GM18868 (cell line): ENCODE results near the gene ADAP1.
"Not testable (repeated sequence)": the region's sequence is repeated elsewhere in the genome, so short reads cannot be mapped to it uniquely, and the experiment has no call there.

ENCODE experiments used
- ATAC-seq: cut with Tn5 transposase; IDR thresholded peaks from one replicate; pipeline ENCODE4 v1.9.1; 2021; ENCODE audit warnings: mild to moderate bottlenecking, moderate library complexity; ENCODE audit not compliant: unreplicated experiment

ADAP1 gene

DNA sequence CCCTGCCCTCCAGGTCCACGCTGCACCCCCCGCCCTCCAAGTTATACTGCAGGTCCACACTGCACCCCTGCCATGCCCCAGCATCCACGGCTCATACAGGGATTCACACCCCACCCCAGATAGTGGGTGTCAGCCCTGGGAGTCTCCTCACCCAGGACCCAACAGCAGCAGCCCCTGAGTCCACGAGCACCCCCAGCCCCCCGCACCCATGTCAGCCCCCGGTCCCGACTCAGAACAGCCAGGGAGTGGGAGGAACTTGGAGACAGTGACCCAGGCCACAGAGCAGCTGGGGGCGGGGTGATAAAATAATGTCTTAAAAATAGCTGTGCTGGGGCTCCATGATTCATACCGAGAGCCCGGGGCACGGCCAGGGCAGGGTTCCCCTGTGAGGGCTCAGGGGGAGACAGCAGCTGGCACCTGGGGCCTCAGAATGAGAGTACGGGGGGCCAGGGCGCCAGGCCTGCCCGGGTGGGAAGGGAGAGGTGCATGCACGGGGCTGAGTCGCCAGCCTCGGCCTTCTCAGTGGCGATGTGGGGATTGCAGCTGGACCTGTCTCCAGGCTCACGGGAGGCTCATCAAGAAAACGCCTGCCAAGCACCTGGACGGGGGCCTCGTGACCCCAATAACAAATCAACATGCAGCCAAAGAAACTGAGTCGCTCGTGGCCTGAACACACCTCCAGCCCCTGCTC lies 29.8 kb downstream of the ADAP1 start:
- ATAC-seq: peak; percentile 53

DNA sequence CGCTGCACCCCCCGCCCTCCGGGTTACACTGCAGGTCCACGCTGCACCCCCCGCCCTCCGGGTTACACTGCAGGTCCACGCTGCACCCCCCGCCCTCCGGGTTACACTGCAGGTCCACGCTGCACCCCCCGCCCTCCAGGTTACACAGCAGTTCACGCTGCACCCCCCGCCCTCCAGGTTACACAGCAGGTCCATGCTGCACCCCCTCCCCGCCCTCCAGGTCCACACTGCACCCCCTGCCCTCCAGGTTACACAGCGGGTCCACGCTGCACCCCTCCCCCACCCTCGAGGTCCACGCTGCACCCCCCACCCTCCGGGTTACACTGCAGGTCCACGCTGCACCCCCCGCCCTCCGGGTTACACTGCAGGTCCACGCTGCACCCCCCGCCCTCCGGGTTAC lies 30.4 kb downstream of the ADAP1 start:
- not testable (repeated sequence) for ATAC-seq

DNA sequence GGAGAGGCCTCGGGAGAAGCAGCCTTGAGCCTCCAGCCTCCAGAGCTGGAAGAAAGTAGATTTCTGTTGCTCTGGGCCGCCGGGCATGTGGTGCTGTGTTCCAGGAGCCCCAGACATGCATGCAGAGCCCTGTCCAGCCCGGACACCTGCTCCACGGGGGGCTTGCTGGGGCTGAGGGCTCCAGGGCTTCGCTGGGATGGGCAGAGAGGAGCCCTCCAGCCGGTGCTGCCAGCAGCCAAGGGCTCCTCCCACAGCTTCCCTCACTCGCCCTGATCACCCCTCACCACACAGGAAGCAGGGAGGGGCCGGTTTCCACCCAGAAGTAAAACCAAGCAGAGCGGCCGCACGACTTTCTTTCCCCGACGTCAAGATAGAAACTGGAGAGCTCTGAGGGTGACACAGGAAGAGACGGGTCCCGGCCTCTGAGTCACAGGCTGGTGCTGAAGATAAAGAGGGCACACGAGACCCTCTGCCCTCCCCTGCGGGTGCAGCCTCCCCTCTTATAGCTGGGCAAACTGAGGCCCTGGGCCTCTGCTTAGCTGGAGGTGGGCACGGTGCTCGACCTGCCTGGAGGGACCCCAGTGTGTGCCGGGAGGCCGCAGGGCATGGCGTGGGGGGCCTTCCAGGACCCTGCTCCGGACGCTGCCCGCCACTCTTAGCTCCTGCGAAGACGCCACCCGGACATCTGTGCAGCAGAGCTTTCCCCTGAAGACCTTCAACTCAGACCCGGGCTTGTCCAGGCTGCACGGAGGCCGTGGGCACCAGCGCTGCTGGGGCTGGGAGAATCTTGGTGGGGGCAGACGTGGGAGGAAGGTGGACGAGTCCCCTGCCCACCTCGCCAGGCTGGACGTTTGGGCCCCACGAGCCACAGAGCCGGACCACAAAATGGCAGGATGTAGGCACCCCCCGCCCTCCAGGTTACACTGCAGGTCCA lies 31.1 kb downstream of the ADAP1 start:
- peak; percentile 82 for ATAC-seq

DNA sequence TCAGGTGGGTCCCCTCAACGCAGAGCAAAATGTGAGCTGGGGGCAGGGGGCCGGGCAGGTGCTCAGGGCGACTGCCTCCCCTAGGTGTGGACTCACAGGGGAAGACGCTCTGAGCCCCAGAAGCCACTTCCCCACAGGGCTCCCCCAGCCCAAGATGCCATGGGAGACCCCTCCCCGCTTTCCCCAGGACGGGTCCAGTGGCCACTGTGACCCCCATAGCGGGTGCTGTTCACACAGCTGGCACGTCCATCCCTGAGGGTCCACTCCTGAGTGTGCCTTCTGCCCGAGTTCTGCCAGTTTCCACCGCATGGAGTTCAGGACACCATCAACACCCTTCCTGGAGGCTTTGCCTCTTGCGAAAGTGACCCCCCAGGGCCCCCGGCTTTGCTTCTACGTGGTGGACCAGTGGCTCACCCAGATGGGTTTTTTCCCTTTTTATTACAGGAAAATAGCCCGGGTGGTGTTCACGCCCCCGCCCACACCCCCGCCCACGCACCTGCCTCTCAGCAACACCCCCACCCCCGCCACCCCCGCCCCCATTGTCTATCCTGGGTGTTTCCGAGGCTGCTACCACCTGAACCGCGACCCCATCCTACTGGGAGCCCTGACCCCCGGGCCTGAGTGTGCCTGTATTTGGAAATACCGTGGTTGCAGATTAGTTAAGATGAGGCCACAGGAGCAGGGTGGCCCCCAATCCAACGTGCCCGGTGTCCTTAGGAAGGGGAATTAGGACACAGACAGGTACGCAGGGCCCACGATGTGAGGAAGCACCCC lies 32.0 kb downstream of the ADAP1 start:
- ATAC-seq: no peak

GRCh38 chr7:921581-922333 lies 32.7 kb downstream of the ADAP1 start:
- ATAC-seq: no peak

GRCh38 chr7:921071-921461 lies 33.4 kb downstream of the ADAP1 start:
- no peak for ATAC-seq

DNA sequence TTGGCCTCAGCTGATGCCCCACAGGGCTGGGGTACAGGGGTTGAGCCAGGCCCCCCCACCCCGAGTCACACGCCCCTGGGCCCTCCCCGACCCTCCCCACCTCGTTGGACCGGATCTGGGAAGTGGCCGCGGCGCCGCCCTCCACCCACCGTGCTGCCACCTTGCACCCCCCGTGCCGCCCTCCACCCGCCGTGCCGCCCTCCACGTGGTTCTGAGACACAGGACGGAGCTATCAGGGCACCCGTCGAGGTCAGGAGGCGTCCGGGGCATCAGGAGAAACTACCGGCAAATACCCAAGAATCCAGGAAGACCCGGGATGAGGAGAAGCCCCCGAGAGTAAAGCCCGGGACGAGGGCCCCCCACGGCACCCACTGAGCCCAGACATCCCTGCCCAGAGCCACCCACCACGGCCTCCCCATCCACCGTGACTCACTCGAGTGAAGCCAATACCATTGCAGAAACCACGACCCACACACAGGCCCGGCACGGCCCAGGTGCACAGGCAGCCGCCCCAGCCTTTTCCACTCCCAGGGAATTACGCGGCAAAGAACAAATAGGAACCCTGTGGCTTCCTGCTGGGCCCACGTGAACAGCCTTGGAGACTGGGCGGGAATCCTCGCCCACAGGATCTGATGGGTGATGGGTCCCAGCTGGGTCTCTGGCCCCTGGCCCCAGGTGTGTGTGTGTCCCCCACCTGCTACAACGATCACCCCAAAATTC lies 34.0 kb downstream of the ADAP1 start:
- ATAC-seq: no peak

DNA sequence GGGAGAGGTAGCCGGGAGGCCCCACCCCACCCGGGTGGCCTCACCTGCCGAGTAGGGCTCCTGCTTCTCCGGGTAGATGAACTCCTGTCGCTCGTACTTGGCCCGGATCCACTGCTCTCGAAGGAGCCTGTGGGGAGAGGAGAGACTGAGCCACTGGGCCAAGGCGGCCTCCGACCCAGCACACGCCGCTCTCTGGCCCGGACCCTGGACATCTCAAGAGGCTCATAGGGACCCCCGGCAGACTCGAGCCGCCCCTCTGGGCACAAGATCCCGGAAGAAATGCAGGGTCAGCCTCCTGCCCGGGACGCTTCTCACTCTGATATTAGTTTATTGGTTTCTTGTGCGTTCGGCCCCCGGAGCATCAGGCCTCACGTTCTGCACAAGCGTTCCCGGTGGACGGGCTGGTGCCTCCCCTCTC lies 34.5 kb downstream of the ADAP1 start:
- ATAC-seq: no peak

DNA sequence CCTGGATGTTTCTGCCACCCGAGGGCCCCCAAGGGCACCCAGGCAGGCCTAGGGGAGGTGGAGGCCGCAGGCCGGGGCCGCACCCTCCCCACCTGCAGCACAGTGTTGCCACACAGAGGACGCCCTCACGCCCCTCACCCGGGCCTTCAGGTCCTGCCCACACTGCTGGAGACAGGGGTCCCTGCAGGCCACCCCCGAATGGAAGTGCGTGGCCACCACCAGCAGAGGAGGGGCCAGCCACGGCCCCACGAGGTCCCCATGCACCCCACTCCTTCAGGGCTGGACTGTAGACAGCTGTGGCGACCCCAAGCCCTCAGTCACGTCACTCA lies 35.4 kb downstream of the ADAP1 start:
- no peak for ATAC-seq

- ATAC-seq: no peak
Measured at GRCh38 chr7:918441-919113, 35.9 kb downstream of the ADAP1 start.

- ATAC-seq: no peak
Measured at GRCh38 chr7:918118-918425, 36.4 kb downstream of the ADAP1 start.

DNA sequence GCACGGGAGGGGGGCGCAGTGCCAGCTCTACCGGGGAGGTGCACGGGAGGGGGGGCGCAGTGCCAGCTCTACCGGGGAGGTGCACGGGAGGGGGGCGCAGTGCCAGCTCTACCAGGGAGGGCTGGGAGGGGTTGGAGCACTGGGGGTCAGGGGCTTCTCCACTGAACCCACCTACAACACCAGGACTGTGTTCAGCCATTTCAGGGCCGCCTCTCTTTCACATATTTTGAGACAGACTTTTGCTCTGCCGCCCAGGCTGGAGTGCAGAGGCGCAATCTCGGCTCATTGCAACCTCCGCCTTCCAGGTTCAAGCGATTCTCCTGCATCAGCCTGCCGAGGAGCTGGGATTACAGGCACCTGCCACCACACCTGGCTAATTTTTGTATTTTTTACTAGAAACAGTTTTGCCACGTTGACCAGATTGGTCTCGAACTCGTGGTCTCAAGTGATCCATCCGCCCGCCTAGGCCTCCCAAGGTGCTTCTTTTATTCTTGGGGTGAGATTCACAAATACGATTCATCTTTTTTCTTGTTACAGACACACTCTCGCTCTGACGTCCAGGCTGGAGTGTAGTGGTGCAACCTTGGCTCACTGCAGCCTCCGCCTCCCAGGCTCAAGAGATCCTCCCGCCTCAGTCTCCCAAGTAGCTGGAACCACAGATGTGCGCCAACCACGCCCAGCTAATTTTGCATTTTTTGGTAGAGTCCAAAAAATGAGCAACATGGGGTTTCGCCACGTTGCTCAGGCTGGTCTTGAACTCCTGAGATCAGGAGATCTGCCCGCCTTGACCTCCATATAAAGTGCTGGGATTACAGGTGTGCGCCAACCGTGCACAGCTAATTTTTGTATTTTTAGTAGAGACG lies 37.0 kb downstream of the ADAP1 start:
- ATAC-seq: no peak

DNA sequence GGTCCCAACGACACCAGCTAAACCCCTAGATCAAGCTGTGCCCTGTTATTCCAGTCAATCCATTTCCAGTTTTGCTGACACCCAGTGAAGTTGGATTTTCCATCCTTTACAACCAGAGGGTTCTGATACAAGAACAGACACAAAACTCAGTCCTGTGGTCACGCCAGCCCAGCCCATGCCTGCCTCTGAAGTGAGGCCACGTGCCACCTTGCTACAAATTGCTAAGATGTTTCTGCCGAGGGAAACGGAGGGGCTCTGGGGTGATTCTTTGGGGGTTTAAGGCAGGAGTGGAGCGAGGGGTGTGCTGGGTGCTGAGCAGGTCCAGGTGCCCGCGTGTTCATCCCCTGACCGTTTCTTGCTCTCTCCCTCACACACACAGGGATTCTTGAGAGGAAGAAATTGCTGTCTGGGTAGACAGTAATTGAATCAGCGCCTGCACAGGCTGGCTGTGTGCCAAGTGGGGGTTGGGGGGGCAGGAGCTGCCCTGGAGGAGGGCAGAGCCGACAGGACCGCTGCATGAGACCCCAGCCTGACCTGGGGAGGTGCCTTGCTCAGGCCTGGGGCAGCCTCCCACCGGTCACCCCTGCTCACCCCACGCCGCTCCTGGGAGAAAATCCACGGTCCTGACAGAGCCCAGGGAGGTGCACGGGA lies 38.1 kb downstream of the ADAP1 start:
- no peak for ATAC-seq

- no peak for ATAC-seq
Measured at GRCh38 chr7:915291-916218, 38.9 kb downstream of the ADAP1 start.

DNA sequence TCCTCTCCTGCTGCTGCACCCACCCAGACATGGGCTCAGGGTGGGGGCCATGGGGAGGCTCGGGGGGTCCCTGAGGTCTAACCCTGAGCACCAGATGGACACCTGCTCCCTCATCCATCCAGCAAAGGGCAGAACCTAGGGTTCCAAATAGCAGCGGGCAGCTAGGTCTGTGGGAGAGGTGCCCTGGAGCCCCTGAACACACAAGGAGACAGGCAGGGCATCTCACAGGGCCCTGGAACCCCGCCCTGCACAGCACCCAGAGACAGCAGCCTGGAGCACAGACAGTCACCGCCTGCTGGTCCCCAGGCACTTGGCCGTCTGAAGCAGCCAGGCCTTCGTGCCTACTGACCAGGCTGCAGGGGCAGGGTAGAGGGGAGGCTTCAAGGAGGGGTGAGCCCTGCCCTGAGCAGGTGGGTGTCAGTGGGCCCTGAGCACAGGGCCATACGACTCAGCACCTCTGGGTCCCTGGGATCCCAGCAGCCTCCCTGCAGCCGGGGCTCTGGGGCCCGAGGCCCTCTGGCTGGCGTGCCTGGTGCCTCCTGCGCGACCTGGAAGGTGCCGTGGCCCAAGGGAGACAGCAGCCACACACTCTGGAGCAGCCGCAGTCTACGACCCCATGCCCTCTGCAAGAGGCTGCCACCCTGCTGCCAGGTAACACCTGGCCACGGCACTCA lies 39.8 kb downstream of the ADAP1 start:
- no peak for ATAC-seq

- ATAC-seq: no peak
Measured at GRCh38 chr7:913736-914520, 40.6 kb downstream of the ADAP1 start.
